SU-DHL-6 (cell line): Measurements from ENCODE around the gene CASQ2.

ENCODE experiments used
- EZH2phosphoT487 ChIP-seq: fragments of 200-600 bp; sonication (generic), shearing (Covaris generic); conservative IDR thresholded peaks from 2 replicates; pipeline ENCODE4 v1.6.1; 2018; ENCODE audit warnings: mild to moderate bottlenecking, antibody characterized with exemption, low read length, moderate library complexity, mixed read lengths
- TF ChIP-seq, protein P1 (sequence below): fragments of 200-600 bp; sonication (generic); IDR thresholded peaks from one replicate; pipeline ENCODE4 v1.5.1; 2017; ENCODE audit warnings: antibody characterized with exemption, mild to moderate bottlenecking, low read length, moderate library complexity; ENCODE audit not compliant: insufficient read depth, poor library complexity, severe bottlenecking

DNA sequence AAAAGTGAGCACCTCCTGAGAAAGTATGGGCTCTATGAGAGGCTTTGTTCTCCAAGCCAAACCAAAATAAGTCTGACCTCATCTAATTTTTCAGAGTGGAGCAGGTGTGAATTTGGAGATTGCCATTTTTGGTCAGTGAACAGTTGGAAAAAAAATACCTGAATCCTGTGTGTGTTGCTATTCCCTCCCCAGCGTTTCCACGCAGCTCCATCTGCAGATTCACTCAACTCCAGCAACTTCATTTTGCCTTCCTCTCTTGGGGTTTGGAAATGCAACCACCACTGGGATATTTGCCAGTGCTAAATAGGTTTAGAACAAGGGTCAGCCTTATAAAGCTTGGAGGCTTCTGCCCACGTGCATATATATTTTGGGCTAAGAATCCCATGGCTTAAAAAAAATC is 11.2 kb downstream of the CASQ2 start:
- TF ChIP-seq EZH2phosphoT487: no peak
- TF ChIP-seq, protein P1, sequence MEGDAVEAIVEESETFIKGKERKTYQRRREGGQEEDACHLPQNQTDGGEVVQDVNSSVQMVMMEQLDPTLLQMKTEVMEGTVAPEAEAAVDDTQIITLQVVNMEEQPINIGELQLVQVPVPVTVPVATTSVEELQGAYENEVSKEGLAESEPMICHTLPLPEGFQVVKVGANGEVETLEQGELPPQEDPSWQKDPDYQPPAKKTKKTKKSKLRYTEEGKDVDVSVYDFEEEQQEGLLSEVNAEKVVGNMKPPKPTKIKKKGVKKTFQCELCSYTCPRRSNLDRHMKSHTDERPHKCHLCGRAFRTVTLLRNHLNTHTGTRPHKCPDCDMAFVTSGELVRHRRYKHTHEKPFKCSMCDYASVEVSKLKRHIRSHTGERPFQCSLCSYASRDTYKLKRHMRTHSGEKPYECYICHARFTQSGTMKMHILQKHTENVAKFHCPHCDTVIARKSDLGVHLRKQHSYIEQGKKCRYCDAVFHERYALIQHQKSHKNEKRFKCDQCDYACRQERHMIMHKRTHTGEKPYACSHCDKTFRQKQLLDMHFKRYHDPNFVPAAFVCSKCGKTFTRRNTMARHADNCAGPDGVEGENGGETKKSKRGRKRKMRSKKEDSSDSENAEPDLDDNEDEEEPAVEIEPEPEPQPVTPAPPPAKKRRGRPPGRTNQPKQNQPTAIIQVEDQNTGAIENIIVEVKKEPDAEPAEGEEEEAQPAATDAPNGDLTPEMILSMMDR: no peak
